Subcutaneous adipose tissue (tissue), 4 donors: ENCODE measurements around the gene EEF1AKMT2. TPM values are rescaled to one million over a fixed set of nuclear protein-coding genes. Genes with fewer than 3 reads are reported as not detected.

ENCODE experiments used
- total RNA-seq, 4 donors: library from RNA; depleted of rRNA; stranded (reverse); fragments of >200 nt; gene quantifications; one replicate each; pipeline ENCODE4 v1.1.0, GENCODE V29; 2016
- TF ChIP-seq, protein P1 (sequence below): fragments of 450-650 bp; IDR thresholded peaks from one replicate; pipeline ENCODE4 v1.5.1; 2016; ENCODE audit warnings: low read depth, mild to moderate bottlenecking, control low read depth, antibody characterized with exemption, moderate library complexity

The EEF1AKMT2 gene
- total RNA-seq, 4 donors from 2014 or later: 11.3 to 28.4 (median 17.8) TPM

GRCh38 chr10:124798364-124798763 is 6.7 kb upstream of the EEF1AKMT2 start:
- TF ChIP-seq, protein P1, sequence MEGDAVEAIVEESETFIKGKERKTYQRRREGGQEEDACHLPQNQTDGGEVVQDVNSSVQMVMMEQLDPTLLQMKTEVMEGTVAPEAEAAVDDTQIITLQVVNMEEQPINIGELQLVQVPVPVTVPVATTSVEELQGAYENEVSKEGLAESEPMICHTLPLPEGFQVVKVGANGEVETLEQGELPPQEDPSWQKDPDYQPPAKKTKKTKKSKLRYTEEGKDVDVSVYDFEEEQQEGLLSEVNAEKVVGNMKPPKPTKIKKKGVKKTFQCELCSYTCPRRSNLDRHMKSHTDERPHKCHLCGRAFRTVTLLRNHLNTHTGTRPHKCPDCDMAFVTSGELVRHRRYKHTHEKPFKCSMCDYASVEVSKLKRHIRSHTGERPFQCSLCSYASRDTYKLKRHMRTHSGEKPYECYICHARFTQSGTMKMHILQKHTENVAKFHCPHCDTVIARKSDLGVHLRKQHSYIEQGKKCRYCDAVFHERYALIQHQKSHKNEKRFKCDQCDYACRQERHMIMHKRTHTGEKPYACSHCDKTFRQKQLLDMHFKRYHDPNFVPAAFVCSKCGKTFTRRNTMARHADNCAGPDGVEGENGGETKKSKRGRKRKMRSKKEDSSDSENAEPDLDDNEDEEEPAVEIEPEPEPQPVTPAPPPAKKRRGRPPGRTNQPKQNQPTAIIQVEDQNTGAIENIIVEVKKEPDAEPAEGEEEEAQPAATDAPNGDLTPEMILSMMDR: no peak

- TF ChIP-seq, protein P1: no peak
Measured at GRCh38 chr10:124792998-124793352, 1.3 kb upstream of the EEF1AKMT2 start.

DNA sequence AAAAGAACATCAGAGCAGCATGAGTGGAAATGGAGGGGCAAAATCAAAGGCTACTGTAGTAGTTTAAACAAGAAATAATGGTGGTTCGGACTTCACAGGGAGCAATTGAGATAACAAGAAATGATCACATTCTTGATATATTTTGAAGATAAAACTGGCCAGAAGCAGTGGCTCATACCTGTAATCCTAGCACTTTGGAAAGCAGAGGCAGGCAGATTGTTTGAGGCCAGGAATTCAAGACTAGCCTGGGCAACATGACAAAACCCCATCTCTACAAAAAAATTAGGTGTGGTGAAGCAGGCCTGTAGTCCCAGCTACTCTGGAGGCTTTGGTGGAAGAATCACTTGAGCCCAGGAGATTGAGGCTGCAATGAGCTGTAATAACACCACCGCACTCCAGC is 22.9 kb downstream of the EEF1AKMT2 start:
- TF ChIP-seq, protein P1: no peak

DNA sequence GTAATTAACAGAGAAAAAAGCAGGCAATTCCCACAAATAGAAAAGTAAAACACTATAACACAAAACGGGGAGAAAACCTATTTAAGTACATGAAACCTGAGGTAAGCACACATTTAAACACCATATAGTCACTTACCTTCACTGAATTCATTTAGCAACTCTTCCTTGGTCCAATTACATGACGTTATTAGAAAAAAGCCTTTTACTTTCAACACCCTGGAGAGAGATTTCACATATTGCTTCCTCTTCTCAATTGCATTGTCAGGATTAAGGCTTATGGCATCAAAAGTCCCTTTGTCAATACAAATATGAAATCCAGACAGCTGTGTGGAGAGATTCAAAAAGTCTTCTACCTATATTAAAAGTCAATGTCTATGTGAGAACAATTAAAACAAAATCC is 26.4 kb downstream of the EEF1AKMT2 start:
- TF ChIP-seq, protein P1: no peak

DNA sequence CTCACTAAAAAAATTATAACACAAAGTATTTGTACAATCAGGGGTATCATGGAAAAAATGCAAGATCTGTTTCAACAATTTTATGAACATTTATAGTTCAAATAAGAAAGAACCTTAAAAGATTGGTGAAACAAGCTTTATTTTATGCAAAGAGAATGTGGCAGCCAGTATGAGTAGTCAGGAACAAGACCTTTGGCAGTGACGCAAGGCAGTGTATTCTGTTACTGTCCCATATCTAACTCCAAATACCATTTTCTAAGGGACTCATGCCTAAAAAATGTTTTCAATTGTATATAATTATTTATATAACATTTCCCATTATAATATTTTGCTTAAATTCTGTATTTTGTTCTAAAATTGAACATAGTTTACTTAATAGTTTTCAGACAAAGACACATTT is 28.4 kb downstream of the EEF1AKMT2 start:
- TF ChIP-seq, protein P1: no peak

DNA sequence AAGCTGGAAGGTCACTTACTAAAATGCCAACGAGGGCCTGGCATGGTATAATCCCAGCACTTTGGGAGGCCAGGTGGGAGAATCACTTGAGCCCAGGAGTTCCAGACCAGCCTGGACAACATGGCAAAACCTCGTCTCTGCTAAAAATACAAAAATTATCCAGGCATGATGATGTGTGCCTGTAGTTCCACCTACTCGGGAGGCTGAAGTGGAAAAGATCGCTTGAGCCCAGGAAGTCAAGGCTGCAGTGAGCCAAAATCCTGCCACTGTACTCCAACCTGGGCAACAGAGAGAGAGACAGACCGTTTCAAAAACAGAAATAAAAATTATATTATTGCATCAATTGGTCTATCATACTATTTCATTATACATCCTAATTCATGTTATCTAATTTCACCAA is 29.4 kb downstream of the EEF1AKMT2 start:
- TF ChIP-seq, protein P1: no peak

GRCh38 chr10:124756156-124756903 is 35.4 kb downstream of the EEF1AKMT2 start:
- TF ChIP-seq, protein P1: no peak
